ENCODE measurements around the gene GFY. TPM values are rescaled to one million over a fixed set of nuclear protein-coding genes. Genes with fewer than 3 reads are reported as not detected.

GFY gene
- total and polyA plus RNA-seq, 2 donors: 0.05 TPM; not detected in 1

DNA sequence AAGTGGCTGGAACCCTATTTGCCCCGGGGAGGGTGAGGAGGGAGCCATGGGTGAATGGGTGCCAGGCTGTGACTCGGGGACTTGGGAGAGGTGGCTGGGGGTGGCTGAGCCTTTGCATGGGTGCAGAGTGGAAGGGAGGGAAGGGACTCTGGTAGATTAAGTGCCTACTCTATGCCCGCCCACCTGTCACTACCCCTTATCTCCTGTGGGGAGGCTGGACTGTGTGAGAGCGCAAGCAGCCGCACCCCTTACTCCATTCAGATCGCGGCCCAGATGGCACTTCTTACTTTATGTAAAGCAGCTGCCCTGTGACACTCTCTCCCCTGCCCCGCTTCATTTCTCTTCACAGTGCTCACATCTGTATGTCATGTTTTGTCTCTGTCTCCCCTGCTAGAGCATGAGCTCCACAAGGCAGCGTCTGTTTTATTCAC lies 34.2 kb upstream of the GFY start:
- peaks cover 0 to 19% of the 10 kb centered on the region in 2 donors for H3K27me3 ChIP-seq (ENCODE audit: control insufficient read depth in 2 of 2, insufficient read depth in 1 of 2, low read length in 1 of 2)
- H3K4me1 ChIP-seq (ENCODE audit: control insufficient read depth in 2 of 2, insufficient read depth in 2 of 2, low read length in 2 of 2): peaks cover 0 to 12% of the 10 kb centered on the region in 2 donors
- no peak overlapping the region for H3K27ac ChIP-seq (ENCODE audit: low read depth in 1 of 2, low read length in 1 of 2)
- H3K4me3 ChIP-seq (ENCODE audit: low read length in 2 of 2): no peak overlapping the region
- peaks cover 0 to 17% of the 10 kb centered on the region in 2 donors for H3K9me3 ChIP-seq (ENCODE audit: control insufficient read depth in 2 of 2, insufficient read depth in 1 of 2, low read length in 1 of 2)
- H3K36me3 ChIP-seq (ENCODE audit: control insufficient read depth in 2 of 2, insufficient read depth in 2 of 2, low read length in 1 of 2): no peaks in the 10 kb centered on the region
- WGBS: 89% methylated on average over 9 of the region's 9 CpGs
- no peak for DNase-seq (ENCODE audit: low read depth in 6 of 9, low spot score in 9 of 9)

DNA sequence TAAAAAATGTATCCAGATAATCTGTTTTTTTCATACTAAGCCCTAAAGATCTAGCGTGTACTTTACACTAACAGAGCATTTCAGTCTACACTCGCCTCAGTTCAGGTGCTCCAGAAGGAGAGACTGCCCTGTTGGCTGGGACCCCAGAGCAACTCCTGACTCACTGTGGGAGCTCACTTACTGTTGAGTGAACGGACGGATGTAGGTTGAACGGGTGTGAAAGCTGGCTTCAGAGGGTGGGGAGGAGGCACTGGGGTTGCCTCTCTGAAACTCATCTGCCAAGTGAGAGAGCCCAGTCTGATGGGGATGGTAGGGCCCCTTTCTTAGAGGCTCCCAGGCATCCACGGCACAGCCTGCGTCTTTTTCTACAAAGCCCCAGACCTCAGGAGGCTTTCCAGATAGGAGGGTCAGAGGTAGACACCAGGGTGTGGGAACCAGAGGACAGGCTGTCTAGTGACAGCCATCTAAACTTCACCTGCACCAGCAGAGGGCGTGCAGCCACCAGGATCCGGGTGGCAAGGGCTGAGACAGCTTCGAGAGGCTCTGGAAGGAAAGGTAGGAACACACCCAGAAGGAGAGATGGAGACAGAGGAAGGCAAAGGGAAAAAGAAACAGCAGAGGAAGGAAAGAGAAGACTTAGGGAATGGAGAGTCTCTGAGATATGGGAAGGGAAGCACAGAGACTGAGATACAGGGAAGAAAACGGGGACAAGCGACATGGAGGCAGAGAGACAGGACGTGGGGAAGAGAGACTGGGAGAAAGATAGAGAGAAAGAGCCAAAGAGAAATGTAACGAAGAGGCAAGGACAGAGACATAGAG lies 33.4 kb upstream of the GFY start:
- H3K27me3 ChIP-seq (ENCODE audit: control insufficient read depth in 2 of 2, insufficient read depth in 1 of 2, low read length in 1 of 2): peaks cover 0 to 19% of the 10 kb centered on the region in 2 donors
- no peak overlapping the region for H3K4me3 ChIP-seq (ENCODE audit: low read length in 2 of 2)
- H3K36me3 ChIP-seq (ENCODE audit: control insufficient read depth in 2 of 2, insufficient read depth in 2 of 2, low read length in 1 of 2): no peaks in the 10 kb centered on the region
- H3K4me1 ChIP-seq (ENCODE audit: control insufficient read depth in 2 of 2, insufficient read depth in 2 of 2, low read length in 2 of 2): peaks cover 0 to 12% of the 10 kb centered on the region in 2 donors
- H3K9me3 ChIP-seq (ENCODE audit: control insufficient read depth in 2 of 2, insufficient read depth in 1 of 2, low read length in 1 of 2): peaks cover 0 to 17% of the 10 kb centered on the region in 2 donors
- peak; percentile 53 to 87 (median 71) for DNase-seq (ENCODE audit: low read depth in 6 of 9, low spot score in 9 of 9)
- H3K27ac ChIP-seq (ENCODE audit: low read depth in 1 of 2, low read length in 1 of 2): no peak overlapping the region
- WGBS: 35% methylated on average over 14 of the region's 14 CpGs

DNA sequence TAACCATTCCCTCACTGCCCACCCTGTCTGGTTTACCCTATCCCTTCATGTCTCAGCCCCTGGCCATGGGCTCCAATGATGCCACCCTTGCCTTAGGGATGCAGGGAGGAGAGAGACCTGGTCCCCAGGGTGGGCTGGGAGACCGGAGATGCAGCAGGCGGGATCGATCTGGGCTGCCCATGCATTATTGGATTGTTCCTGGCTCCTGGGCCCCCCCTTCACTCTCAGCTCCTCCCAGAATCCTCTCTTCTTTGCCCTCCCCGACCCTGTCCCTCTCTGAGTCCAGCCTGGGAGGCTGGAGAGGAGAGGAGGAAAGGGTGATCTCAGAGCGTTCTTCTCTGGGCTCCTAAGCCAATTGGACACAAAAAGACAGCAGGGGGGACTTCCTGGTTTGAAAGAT lies 31.3 kb upstream of the GFY start:
- no peaks in the 10 kb centered on the region for H3K36me3 ChIP-seq (ENCODE audit: control insufficient read depth in 2 of 2, insufficient read depth in 2 of 2, low read length in 1 of 2)
- no peak for DNase-seq (ENCODE audit: low read depth in 6 of 9, low spot score in 9 of 9)
- H3K4me1 ChIP-seq (ENCODE audit: control insufficient read depth in 2 of 2, insufficient read depth in 2 of 2, low read length in 2 of 2): peaks cover 8 to 28% of the 10 kb centered on the region in 2 donors
- 95% methylated on average over 5 of the region's 5 CpGs for WGBS
- no peak overlapping the region for H3K27ac ChIP-seq (ENCODE audit: low read depth in 1 of 2, low read length in 1 of 2)
- peaks cover 0 to 26% of the 10 kb centered on the region in 2 donors for H3K27me3 ChIP-seq (ENCODE audit: control insufficient read depth in 2 of 2, insufficient read depth in 1 of 2, low read length in 1 of 2)
- no peak overlapping the region for H3K4me3 ChIP-seq (ENCODE audit: low read length in 2 of 2)
- peaks cover 0 to 6% of the 10 kb centered on the region in 2 donors for H3K9me3 ChIP-seq (ENCODE audit: control insufficient read depth in 2 of 2, insufficient read depth in 1 of 2, low read length in 1 of 2)

DNA sequence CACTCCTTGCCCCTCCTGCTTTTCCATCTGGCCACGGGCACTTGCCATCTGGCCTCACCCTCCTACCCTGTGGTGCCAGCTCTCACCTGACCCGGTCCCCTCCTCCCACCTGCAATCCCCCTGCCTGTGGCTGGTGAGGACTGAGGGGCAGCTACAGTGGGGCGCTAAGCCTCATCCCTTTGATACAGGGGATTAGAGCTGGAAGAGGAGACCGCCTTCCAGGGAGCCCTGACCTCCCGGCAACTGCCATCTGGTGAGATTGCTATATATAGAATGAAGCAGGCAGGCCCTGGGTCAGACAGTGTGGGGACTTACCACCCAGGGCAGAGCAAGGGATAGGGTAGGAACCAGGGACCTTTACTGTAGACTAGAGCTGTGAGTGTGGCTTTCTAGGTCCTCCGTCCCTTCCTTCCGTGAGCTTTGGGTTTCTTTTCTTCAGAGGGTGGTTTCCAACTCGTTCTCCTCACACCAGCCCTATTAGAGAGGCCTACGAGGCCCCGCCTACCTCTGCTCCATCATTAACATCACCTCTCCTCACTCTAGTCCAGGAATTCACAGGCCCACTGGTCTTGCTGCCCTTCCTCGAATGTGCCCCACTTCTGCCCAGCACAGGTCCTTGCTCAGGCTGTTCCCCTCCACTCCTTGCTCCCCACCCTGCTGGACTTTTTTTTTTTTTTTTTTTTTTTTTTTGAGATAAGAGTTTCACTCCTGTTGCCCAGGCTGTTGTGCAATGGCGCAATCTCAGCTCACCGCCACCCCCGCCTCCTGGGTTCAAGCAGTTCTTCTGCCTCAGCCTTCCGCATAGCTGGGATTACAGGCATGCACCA lies 29.4 kb upstream of the GFY start:
- no peaks in the 10 kb centered on the region for H3K36me3 ChIP-seq (ENCODE audit: control insufficient read depth in 2 of 2, insufficient read depth in 2 of 2, low read length in 1 of 2)
- peaks cover 10 to 35% of the 10 kb centered on the region in 2 donors for H3K4me1 ChIP-seq (ENCODE audit: control insufficient read depth in 2 of 2, insufficient read depth in 2 of 2, low read length in 2 of 2)
- no peak overlapping the region for H3K27ac ChIP-seq (ENCODE audit: low read depth in 1 of 2, low read length in 1 of 2)
- no peaks in the 10 kb centered on the region for H3K9me3 ChIP-seq (ENCODE audit: control insufficient read depth in 2 of 2, insufficient read depth in 1 of 2, low read length in 1 of 2)
- no peak for DNase-seq (ENCODE audit: low read depth in 6 of 9, low spot score in 9 of 9)
- H3K27me3 ChIP-seq (ENCODE audit: control insufficient read depth in 2 of 2, insufficient read depth in 1 of 2, low read length in 1 of 2): peaks cover 0 to 19% of the 10 kb centered on the region in 2 donors
- WGBS: 86% methylated on average over 15 of the region's 15 CpGs
- no peak overlapping the region for H3K4me3 ChIP-seq (ENCODE audit: low read length in 2 of 2)

DNA sequence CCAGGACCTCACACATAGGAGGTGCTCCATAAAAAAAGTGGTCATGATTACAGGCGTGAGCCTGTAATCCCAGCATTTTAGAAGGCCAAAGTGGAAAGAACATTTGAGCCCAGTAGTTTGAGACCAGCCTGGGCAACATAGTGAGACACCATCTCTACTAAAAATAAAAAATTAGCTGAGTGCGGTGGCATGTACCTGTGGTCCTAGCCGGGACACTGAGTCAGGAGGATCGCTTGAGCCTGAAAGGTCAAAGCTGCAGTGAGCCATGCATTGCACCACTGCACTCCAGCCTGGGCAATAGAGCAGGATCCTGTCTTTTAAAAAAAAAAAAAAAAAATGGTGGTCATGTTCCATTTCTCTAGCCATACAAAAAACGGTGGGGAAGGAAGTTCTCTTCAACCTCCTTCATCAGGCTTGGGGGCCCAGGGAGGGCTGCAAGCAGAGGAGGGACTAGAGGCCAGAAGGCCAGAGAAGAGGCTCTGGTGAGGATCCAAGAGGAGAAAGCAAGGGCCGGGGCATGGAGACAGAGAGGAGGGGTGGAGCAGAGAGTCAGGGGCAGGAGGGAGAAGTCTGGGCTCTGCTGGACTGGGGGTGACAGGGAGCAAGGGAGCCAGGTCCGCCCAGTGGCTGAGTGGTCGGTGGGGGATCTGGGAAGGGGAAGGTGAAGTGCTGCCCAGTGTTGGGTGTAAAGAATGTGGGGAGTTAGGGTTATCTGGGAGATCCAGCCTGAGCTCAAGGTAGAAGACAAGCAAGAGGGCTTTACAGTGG lies 28.3 kb upstream of the GFY start:
- 88% methylated on average over 8 of the region's 8 CpGs for WGBS
- Histone ChIP-seq H3K4me1 (ENCODE audit: control insufficient read depth in 2 of 2, insufficient read depth in 2 of 2, low read length in 2 of 2) (peaks cover 10 to 31% of the 10 kb centered on the region in 2 donors), H3K36me3 (ENCODE audit: control insufficient read depth in 2 of 2, insufficient read depth in 2 of 2, low read length in 1 of 2) (no peaks in the 10 kb centered on the region), H3K9me3 (ENCODE audit: control insufficient read depth in 2 of 2, insufficient read depth in 1 of 2, low read length in 1 of 2) (no peaks in the 10 kb centered on the region), H3K27me3 (ENCODE audit: control insufficient read depth in 2 of 2, insufficient read depth in 1 of 2, low read length in 1 of 2) (peaks cover 0 to 16% of the 10 kb centered on the region in 2 donors), H3K4me3 (ENCODE audit: low read length in 2 of 2) (no peak overlapping the region), H3K27ac (ENCODE audit: low read depth in 1 of 2, low read length in 1 of 2) (no peak overlapping the region)
- DNase-seq (ENCODE audit: low read depth in 6 of 9, low spot score in 9 of 9): no peak

DNA sequence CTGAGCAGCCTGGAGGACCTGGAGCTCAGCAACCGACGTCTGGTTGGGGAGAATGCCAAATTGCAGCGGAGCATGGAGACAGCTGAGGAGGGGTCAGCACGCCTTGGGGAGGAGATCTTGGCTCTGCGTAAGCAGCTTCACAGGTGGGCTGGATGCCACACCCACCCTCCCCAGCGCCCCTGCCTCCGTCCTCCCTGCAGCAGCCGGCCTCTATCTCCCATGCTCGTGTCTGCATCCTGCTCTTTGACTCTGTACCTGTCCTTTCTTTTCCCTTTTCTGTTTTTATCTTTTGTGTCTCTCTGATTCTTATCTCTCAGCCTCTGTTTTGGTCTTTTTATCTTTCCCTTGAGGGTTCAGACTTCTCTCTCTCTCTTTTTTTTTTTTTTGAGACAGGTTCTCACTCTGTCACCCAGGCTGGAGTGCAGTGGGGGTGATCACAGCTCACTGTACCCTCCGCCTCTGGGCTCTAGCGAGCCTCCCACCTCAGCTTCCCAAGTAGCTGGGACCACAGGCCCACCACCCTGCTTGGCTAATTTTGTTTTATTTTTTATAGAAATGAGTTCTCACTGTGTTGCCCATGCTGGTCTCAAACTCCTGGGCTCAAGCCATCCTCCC lies 27.1 kb upstream of the GFY start:
- 54% methylated on average over 11 of the region's 11 CpGs for WGBS
- DNase-seq (ENCODE audit: low read depth in 6 of 9, low spot score in 9 of 9): peak in 1 of 9 donors; percentile 38
- peaks cover 0 to 16% of the 10 kb centered on the region in 2 donors for H3K27me3 ChIP-seq (ENCODE audit: control insufficient read depth in 2 of 2, insufficient read depth in 1 of 2, low read length in 1 of 2)
- H3K4me1 ChIP-seq (ENCODE audit: control insufficient read depth in 2 of 2, insufficient read depth in 2 of 2, low read length in 2 of 2): peaks cover 10 to 32% of the 10 kb centered on the region in 2 donors
- H3K36me3 ChIP-seq (ENCODE audit: control insufficient read depth in 2 of 2, insufficient read depth in 2 of 2, low read length in 1 of 2): no peaks in the 10 kb centered on the region
- no peak overlapping the region for H3K27ac ChIP-seq (ENCODE audit: low read depth in 1 of 2, low read length in 1 of 2)
- no peaks in the 10 kb centered on the region for H3K9me3 ChIP-seq (ENCODE audit: control insufficient read depth in 2 of 2, insufficient read depth in 1 of 2, low read length in 1 of 2)
- H3K4me3 ChIP-seq (ENCODE audit: low read length in 2 of 2): no peak overlapping the region

DNA sequence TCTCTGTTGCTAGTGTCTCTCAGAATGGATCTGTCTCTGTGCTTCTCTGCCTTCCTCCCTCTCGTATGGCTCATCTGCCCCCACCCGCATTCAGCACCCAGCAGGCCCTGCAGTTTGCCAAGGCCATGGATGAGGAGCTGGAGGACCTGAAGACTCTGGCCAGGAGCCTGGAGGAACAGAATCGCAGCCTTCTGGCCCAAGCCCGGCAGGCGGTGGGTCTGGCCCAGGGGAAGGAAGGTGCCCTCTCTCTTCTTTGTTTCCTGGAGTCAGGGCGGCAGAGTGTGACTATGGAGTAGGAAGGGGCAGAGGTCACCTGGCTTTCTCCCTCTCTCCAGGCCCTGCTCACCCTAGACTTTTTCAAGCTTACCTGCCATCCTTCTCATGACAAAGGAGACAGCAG lies 26.3 kb upstream of the GFY start:
- no peak overlapping the region for H3K27ac ChIP-seq (ENCODE audit: low read depth in 1 of 2, low read length in 1 of 2)
- no peaks in the 10 kb centered on the region for H3K36me3 ChIP-seq (ENCODE audit: control insufficient read depth in 2 of 2, insufficient read depth in 2 of 2, low read length in 1 of 2)
- no peak for DNase-seq (ENCODE audit: low read depth in 6 of 9, low spot score in 9 of 9)
- peaks cover 10 to 35% of the 10 kb centered on the region in 2 donors for H3K4me1 ChIP-seq (ENCODE audit: control insufficient read depth in 2 of 2, insufficient read depth in 2 of 2, low read length in 2 of 2)
- peaks cover 0 to 11% of the 10 kb centered on the region in 2 donors for H3K27me3 ChIP-seq (ENCODE audit: control insufficient read depth in 2 of 2, insufficient read depth in 1 of 2, low read length in 1 of 2)
- no peak overlapping the region for H3K4me3 ChIP-seq (ENCODE audit: low read length in 2 of 2)
- 88% methylated on average over 6 of the region's 6 CpGs for WGBS
- no peaks in the 10 kb centered on the region for H3K9me3 ChIP-seq (ENCODE audit: control insufficient read depth in 2 of 2, insufficient read depth in 1 of 2, low read length in 1 of 2)

DNA sequence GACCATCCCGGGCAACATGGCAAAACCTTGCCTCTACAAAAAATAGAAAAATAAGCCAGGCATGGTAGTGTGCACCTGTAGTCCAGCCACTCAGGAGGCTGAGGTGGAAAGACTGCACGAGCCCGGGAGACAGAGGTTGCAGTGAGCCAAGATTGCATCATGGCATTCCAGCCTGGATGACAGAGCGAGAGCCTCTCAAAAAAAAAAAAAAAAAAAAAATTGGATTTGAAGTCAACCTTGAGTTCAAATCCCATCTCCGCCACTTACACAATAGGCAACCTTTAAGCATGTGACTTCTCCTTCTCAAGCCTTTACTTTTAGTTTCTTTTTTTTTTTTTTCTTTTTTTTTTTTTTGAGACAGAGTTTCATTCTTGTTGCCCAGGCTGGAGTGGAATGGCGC lies 25.2 kb upstream of the GFY start:
- Histone ChIP-seq H3K9me3 (ENCODE audit: control insufficient read depth in 2 of 2, insufficient read depth in 1 of 2, low read length in 1 of 2) (no peaks in the 10 kb centered on the region), H3K4me3 (ENCODE audit: low read length in 2 of 2) (no peak overlapping the region), H3K4me1 (ENCODE audit: control insufficient read depth in 2 of 2, insufficient read depth in 2 of 2, low read length in 2 of 2) (peaks cover 10 to 38% of the 10 kb centered on the region in 2 donors), H3K36me3 (ENCODE audit: control insufficient read depth in 2 of 2, insufficient read depth in 2 of 2, low read length in 1 of 2) (no peaks in the 10 kb centered on the region), H3K27ac (ENCODE audit: low read depth in 1 of 2, low read length in 1 of 2) (no peak overlapping the region), H3K27me3 (ENCODE audit: control insufficient read depth in 2 of 2, insufficient read depth in 1 of 2, low read length in 1 of 2) (peaks cover 0 to 9% of the 10 kb centered on the region in 2 donors)
- 98% methylated on average over 6 of the region's 6 CpGs for WGBS
- no peak for DNase-seq (ENCODE audit: low read depth in 6 of 9, low spot score in 9 of 9)

Measured in thymus (tissue), 11 donors.